Measurements from ENCODE around the gene SERPINA3.

- TF ChIP-seq, protein P1, sequence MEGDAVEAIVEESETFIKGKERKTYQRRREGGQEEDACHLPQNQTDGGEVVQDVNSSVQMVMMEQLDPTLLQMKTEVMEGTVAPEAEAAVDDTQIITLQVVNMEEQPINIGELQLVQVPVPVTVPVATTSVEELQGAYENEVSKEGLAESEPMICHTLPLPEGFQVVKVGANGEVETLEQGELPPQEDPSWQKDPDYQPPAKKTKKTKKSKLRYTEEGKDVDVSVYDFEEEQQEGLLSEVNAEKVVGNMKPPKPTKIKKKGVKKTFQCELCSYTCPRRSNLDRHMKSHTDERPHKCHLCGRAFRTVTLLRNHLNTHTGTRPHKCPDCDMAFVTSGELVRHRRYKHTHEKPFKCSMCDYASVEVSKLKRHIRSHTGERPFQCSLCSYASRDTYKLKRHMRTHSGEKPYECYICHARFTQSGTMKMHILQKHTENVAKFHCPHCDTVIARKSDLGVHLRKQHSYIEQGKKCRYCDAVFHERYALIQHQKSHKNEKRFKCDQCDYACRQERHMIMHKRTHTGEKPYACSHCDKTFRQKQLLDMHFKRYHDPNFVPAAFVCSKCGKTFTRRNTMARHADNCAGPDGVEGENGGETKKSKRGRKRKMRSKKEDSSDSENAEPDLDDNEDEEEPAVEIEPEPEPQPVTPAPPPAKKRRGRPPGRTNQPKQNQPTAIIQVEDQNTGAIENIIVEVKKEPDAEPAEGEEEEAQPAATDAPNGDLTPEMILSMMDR (IDR thresholded peaks at IDR 0.05) = no peak
- TF ChIP-seq POLR2A (IDR thresholded peaks at IDR 0.05) = no peak
Observed at GRCh38 chr14:94633121-94633520, 20.9 kb downstream of the SERPINA3 start.
